Type B pancreatic cell (in vitro differentiated cells): ENCODE measurements around the gene MRTFA. TPM values are rescaled to one million over a fixed set of nuclear protein-coding genes. Genes with fewer than 3 reads are reported as not detected.

ENCODE experiments used
- DNase-seq: peaks from one replicate; pipeline ENCODE4 v3.0.0; 2021; ENCODE audit warnings: mixed read lengths; ENCODE audit not compliant: unreplicated experiment; ENCODE audit errors: extremely low spot score
- H3K27ac Mint-ChIP-seq: 2 replicates; pipeline ENCODE4 v1.8.0; 2021; ENCODE audit warnings: mild to moderate bottlenecking, mixed read lengths
- H3K27me3 Mint-ChIP-seq: 2 replicates; pipeline ENCODE4 v1.8.0; 2021; ENCODE audit warnings: mixed read lengths
- H3K36me3 Mint-ChIP-seq: 2 replicates; pipeline ENCODE4 v1.8.0; 2021; ENCODE audit warnings: mixed read lengths
- H3K4me1 Mint-ChIP-seq: one replicate; pipeline ENCODE4 v1.8.0; 2021; ENCODE audit warnings: mixed read lengths; ENCODE audit not compliant: unreplicated experiment
- H3K4me3 Mint-ChIP-seq: 2 replicates; pipeline ENCODE4 v1.8.0; 2021; ENCODE audit warnings: mild to moderate bottlenecking, mixed read lengths
- H3K9me3 Mint-ChIP-seq: 2 replicates; pipeline ENCODE4 v1.8.0; 2021; ENCODE audit warnings: mixed read lengths
- total RNA-seq: library from RNA; stranded (reverse); gene quantifications from 2 replicates; pipeline ENCODE4 v1.2.1, GENCODE V29; 2021; ENCODE audit warnings: low replicate concordance
- TF ChIP-seq, protein P1 (sequence below): fragments of 200-600 bp; sonication (generic); conservative IDR thresholded peaks from 2 replicates; pipeline ENCODE4 v1.5.0; 2021; ENCODE audit warnings: antibody characterized with exemption, mild to moderate bottlenecking

MRTFA gene
- total RNA-seq, 1 donor from 2014 or later = 49.8 TPM

- Mint-ChIP-seq H3K4me3 (no peak overlapping the region), H3K4me1 (peaks cover 18% of the 10 kb centered on the region), H3K27ac (peak overlapping the region; percentile 84), H3K36me3 (peaks cover 21% of the 10 kb centered on the region), H3K9me3 (no peaks in the 10 kb centered on the region), H3K27me3 (no peaks in the 10 kb centered on the region)
- TF ChIP-seq, protein P1, sequence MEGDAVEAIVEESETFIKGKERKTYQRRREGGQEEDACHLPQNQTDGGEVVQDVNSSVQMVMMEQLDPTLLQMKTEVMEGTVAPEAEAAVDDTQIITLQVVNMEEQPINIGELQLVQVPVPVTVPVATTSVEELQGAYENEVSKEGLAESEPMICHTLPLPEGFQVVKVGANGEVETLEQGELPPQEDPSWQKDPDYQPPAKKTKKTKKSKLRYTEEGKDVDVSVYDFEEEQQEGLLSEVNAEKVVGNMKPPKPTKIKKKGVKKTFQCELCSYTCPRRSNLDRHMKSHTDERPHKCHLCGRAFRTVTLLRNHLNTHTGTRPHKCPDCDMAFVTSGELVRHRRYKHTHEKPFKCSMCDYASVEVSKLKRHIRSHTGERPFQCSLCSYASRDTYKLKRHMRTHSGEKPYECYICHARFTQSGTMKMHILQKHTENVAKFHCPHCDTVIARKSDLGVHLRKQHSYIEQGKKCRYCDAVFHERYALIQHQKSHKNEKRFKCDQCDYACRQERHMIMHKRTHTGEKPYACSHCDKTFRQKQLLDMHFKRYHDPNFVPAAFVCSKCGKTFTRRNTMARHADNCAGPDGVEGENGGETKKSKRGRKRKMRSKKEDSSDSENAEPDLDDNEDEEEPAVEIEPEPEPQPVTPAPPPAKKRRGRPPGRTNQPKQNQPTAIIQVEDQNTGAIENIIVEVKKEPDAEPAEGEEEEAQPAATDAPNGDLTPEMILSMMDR = no peak
- DNase-seq = no peak
Observed at GRCh38 chr22:40400159-40400558, 236.4 kb downstream of the MRTFA start.

DNA sequence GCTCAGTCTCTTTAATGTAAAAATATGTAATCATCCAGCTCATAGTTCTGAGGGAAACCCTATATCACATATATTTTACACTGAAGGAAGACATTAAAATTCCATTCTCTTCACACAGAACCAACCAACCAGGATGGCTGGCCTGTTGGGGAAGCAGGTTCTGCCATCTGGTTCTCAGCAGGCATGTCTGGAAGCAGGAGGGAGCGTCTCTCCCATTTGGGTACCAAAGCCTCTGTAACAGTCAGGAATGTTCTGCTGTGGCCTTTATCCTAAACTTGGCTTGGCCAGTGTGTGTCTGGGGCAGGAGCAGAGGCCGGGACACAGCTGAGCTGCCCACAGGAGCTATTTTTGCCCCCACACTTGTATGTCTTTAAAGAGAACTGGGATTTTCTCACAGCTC is 236.9 kb downstream of the MRTFA start:
- H3K27me3 Mint-ChIP-seq = no peaks in the 10 kb centered on the region
- peak overlapping the region; percentile 84 for H3K27ac Mint-ChIP-seq
- H3K36me3 Mint-ChIP-seq = peaks cover 21% of the 10 kb centered on the region
- no peak for DNase-seq
- peaks cover 18% of the 10 kb centered on the region for H3K4me1 Mint-ChIP-seq
- H3K9me3 Mint-ChIP-seq = no peaks in the 10 kb centered on the region
- TF ChIP-seq, protein P1 = no peak
- H3K4me3 Mint-ChIP-seq = no peak overlapping the region

- H3K4me1 Mint-ChIP-seq = peaks cover 23% of the 10 kb centered on the region
Observed at GRCh38 chr22:40397396-40397795, 239.1 kb downstream of the MRTFA start.

GRCh38 chr22:40396882-40397281 is 239.6 kb downstream of the MRTFA start:
- Mint-ChIP-seq H3K27ac (peak overlapping the region; percentile 92), H3K27me3 (no peaks in the 10 kb centered on the region), H3K36me3 (peaks cover 18% of the 10 kb centered on the region), H3K9me3 (no peaks in the 10 kb centered on the region), H3K4me1 (peaks cover 28% of the 10 kb centered on the region), H3K4me3 (peak overlapping the region; percentile 78)
- DNase-seq = no peak
- TF ChIP-seq, protein P1 = no peak

More at GRCh38 chr22:40397396-40397795, 239.1 kb downstream of the MRTFA start:
- Mint-ChIP-seq H3K36me3 (peaks cover 21% of the 10 kb centered on the region), H3K27ac (peak overlapping the region; percentile 92), H3K9me3 (no peaks in the 10 kb centered on the region), H3K4me3 (peak overlapping the region; percentile 62), H3K27me3 (no peaks in the 10 kb centered on the region)
- TF ChIP-seq, protein P1 = no peak
- no peak for DNase-seq

DNA sequence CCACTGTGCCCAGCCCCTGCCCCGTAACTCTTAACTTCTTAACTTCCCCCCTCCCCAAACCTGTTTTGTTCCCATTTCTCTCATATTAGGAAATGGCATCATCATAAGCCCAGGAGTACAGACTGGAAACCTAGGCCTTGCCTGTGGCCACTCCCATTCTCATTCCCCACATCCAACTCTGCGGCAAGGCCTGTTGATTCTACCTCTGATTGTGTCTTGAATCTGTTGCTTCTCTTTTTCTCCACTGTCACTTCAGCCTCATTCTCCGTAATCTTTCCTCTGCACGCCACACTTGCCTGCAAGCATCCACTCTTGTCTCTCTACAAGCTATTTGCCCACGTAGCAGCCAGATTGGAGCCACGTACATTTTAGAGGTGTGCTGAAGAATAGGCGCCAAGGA is 240.9 kb downstream of the MRTFA start:
- H3K36me3 Mint-ChIP-seq = peaks cover 19% of the 10 kb centered on the region
- H3K4me1 Mint-ChIP-seq = peaks cover 35% of the 10 kb centered on the region
- TF ChIP-seq, protein P1 = no peak
- H3K9me3 Mint-ChIP-seq = no peaks in the 10 kb centered on the region
- H3K27ac Mint-ChIP-seq = peak overlapping the region; percentile 92
- H3K27me3 Mint-ChIP-seq = no peaks in the 10 kb centered on the region
- no peak overlapping the region for H3K4me3 Mint-ChIP-seq
- DNase-seq = no peak

- Mint-ChIP-seq H3K36me3 (peaks cover 25% of the 10 kb centered on the region), H3K27ac (no peak overlapping the region), H3K4me1 (peaks cover 42% of the 10 kb centered on the region), H3K27me3 (no peaks in the 10 kb centered on the region), H3K4me3 (no peak overlapping the region), H3K9me3 (no peaks in the 10 kb centered on the region)
- DNase-seq = no peak
- TF ChIP-seq, protein P1 = no peak
Observed at GRCh38 chr22:40394607-40395006, 241.9 kb downstream of the MRTFA start.
